ENCODE measurements around the gene RGS6.
A peak's percentile ranks its signal among the peaks of the same experiment; 100 is the strongest.

Gene RGS6

DNA sequence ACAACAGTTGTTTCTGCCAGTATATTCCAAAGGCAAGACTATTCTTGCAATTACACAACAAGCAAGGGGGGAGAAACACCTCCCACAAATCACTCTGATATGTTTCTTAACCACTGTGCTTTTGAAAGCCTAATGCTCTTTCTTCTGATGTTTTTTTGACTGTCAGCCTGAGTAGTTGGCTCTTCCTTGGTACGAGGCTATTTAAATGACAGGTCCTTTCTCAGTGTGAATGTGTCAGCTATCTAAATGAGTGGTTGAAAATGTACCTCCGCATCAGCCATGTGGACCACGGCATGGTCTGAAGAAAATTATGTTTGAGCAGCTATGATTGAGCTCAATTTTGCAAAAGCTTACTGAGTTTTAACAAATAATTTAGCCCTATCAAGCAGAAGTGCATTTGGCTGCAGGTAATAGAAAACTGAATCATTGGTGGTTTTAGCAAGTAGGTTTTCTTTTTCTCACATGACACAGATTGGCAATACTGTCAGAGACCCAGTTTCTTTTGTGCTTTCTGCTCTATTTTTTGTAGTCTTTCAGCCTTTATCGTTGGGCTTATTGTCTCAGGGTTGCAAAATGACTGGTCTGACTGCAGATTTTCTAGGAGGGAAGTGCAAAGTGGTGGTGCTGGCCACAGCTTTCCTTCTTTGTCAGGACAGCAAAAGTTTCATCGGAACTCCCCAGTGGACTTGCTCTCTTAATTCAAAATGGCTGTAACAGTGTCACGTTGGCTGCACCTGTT, 162.8 kb downstream of the RGS6 start:
- DNase-seq, result peak; percentile 3

GRCh38 chr14:72097173-72097783, 165.0 kb downstream of the RGS6 start:
- no peak for DNase-seq

DNA sequence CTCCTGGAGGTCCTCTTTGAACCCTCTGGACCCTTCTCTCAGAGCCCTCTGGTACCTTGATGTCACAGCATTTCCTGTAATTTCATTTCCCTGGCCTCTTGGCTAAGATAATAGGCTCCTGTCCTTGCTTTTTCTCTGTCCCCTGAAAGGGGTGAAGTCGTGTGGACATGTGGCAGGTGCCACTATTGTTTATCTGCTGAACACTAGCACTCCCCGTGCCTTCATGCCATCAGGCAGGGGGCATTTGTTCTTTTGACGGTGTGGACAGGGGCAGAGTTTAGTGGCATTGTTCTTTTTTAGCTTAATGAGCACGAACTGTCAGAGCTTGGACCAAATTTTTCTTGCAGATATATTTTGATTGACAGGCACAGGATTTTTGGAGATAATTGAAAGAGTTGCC, 166.0 kb downstream of the RGS6 start:
- DNase-seq, result no peak

DNA sequence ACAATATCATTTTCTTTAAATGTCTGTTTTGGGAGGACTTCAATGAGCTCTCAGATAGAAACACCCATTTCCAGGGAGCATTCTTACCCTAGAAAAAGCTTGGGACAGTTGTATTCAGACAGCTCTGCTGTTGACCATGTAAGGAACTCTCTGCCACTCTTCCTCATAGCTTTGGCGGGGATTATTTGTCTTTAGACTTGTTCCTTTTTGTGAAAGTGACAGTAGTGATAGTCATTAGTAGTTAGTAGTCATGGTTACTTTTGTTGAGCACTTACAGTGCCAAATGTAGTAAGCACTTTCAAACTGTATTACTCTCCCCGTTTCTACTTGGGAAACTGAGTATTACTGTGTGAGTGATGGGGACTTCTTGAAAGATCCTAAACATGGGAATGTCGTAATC, 167.3 kb downstream of the RGS6 start:
- no peak for DNase-seq

DNA sequence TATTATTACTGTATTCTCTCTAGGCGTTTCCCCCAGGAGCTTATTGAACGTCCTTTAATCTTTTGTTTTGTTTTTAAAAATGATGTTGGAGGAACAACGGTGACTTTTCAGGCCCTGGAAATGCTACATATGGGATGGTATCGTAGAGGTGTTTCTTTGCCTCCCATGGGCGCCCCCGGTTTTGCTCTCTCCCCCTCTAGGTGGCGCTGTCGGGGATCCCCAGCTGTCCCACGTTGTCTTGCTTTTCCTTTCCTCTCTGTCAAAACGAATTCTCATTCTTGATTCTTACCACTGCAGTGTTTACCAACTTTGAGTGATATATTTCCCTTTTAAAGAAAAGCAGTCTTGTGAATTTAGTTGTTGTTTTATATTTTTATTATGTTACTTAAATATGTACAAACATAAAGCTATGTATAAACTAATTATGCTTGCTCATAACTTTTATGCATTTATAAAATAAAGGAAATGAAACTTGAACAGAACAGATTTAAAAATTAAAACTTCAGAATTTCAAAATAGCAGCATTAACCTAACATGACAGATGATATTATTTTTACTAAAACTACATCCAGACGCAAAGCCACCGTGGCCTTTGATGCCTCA, 171.9 kb downstream of the RGS6 start:
- peak; percentile 67 for DNase-seq

GRCh38 chr14:72111911-72112310, 179.7 kb downstream of the RGS6 start:
- no peak for DNase-seq

GRCh38 chr14:72118841-72119240, 186.6 kb downstream of the RGS6 start:
- DNase-seq, result no peak

DNA sequence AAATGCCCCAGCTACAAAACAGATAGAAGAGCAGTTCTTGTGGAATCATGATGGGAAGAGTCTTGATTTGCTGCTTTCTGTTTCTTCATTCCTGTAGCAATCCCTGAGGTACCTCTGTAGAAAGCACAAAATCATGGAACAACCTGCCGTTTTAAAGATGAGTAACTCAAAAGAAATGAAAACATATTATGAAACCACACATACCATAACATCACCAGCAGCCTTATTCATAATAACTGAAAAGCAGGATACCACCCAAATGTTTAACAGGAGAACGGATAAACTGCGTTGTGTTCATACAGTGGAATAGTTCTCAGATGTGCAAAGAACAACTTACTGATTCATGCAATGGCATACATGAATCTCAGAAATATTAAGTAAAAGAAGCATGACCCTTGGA, 188.1 kb downstream of the RGS6 start:
- no peak for DNase-seq

- DNase-seq, result no peak
Observed at GRCh38 chr14:72123755-72124154, 191.5 kb downstream of the RGS6 start.

DNA sequence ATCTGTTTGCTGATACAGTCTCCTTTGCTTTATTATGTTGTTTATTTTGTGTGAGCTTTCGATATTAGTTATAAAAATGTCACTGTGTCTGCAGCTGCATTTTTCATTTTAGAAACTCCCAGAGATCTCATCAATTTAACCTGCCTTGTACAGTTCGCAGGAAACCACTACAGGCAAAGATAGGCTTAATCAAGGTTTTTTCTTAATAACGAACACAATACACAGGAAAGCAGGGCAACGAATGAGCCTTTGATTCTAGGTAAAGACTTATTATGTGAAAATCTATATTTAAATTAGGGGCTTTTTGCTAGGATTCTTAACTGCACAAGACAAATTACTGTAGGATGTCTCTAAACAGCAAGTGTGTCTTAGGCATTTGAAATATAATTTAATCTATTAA, 191.9 kb downstream of the RGS6 start:
- DNase-seq, result no peak

DNA sequence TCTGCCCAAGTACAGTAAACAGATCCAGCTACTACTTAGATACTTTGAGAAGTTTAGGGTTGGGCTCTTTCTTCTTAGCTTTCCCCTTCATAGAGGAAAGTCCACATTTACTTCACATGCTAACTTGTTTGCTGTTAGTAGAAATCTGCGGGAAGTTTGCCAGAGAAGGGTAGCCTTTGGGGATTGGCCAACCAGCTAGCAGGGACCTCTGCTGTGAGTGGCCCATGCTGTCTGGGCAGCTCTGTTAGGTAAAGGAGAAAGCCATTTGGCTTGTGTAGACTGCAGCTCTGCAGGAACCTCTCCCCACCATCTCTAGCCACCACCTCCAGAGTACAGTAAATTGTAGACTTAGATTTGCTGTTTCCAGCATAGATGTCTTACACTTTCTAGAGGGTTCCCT, 193.9 kb downstream of the RGS6 start:
- no peak for DNase-seq

GRCh38 chr14:72126561-72126960, 194.3 kb downstream of the RGS6 start:
- no peak for DNase-seq

DNA sequence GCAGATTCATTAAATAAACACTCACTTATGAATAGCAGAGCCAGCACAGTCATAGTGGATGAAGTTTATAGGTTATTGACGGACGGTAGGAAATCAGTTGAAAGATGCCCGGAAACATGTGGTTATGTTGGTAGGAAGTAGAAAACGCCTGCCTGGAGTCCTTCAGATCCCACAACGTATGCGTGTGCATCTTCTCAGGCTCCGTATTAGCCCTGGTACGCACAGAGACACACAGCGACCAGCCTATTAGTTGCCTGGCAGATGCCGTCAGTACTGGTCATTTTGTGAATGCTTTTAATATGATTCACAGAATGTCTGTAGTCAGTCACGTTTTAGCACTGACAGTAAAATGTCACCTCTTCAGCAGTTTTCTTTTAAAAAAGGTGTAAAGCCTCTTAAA, 196.4 kb downstream of the RGS6 start:
- no peak for DNase-seq

GRCh38 chr14:72129291-72129690, 197.1 kb downstream of the RGS6 start:
- DNase-seq, result no peak

DNA sequence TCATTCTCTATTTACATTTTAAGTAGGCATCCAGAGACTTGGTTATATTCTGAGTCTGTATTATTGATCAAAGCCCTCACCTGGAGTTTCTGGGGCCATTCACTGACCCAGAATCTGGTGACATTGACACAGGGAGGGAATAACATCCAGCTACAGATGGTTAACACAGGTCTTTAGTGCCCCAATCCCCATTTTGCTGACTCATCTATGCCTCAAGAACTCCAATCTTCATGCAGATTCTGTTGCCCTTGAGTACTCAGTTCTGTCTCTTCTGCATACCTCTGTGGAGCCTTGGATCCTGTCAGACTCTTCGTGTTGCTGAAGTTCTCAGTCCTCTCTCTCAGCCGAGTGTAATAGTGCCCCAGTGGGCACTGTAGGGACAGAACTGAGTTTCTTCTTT, 208.9 kb downstream of the RGS6 start:
- DNase-seq, result no peak

DNA sequence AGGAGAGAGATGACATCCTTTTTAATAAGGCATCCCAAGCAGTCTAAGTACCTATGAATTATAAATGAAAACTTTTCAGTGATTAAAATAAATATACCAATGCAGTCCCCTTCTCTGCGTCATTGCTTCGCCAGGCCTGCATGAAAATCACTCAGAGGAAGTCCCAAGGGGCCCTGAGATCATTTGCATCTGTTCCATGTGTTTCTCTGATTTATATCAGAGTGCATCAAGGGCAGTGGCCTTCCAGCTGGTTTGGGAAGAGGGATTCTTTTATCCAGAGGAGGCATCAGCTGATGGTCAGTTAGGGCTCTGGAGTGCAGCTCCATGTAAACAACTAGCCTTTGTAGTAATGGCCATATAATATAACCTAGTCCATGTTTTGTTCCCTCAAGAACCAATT, 210.1 kb downstream of the RGS6 start:
- DNase-seq, result no peak

DNA sequence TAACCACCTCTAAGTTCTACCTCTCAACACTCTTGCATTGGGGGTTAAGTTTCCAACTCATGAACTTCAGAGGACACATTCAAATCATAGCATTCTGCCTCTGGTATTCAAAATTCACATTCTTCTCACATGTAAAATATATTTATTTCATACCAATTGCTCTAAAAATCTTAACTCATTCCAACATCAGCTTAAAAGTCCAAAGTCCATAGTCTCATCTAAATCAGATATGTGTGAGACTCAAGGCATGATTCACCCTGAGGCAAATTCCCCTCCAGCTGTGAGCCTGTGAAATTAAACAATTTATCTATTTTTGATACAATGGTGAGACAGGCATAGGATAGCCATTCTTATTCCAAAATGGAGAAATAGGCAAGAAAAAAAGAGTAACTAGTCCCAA, 214.0 kb downstream of the RGS6 start:
- no peak for DNase-seq

DNA sequence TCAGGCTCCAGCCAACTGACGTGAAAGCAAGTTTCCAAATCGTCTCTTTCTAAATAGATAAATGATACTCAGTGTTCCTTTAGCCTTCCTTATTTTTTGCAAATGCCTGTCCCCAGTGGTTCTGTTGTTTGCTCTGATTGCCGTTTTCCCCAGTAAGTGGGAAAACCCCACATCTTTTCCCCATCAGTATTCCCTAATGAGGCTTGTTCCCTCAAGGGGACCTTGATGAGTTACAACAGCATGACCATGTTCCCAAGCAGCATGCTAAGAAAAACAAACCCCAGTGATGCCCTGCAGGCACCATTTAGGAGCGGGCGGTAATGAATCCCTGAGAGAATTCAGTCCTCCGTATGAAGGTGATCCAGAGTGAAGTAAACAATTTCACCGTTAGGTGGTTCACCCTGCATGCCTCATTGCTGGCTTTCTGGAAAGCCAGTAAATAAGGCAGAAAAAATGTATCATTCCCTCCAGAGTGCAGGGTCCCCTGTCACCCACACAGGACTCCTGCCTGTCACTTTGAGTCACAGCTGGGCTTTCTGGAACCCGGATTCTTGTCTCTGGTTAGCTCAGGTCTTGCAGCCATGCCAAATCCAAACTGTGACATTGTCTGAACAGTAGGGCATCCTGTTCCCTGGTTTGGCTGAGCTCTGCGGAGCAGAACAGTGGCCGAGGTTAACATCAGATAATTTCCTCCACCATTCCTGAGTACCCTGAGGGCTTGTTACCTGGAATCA, 222.6 kb downstream of the RGS6 start:
- no peak for DNase-seq

DNA sequence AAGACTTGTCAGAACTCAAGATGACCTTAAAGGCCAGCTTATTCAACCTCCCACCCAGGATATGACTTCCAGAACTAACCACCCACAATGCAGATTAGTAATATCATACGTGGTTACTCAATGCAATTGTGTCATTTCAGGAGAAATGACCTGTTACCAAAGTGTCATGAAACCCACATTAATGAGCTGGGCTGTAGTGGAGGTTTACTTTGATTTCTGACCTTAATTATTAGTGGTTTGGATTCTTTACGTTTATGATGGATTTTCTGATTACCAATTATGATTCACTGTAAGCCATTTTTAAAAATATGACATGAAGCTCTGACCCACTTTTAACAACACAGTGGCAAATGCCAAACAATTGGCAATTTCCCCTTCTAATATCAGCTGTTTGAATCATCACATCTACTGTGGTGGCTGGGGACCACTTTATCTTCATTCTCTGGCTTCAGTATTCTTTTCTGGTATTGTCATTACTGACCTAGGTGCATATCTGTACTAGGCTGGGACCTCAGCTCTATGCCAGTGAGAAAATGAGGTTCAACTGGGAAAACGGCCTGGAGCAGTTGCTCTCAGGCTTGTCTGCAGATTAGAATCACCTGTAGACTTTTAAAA, 223.3 kb downstream of the RGS6 start:
- DNase-seq, result no peak

- no peak for DNase-seq
Observed at GRCh38 chr14:72164420-72165228, 232.4 kb downstream of the RGS6 start.

- no peak for DNase-seq
Observed at GRCh38 chr14:72165229-72165698, 233.0 kb downstream of the RGS6 start.

DNA sequence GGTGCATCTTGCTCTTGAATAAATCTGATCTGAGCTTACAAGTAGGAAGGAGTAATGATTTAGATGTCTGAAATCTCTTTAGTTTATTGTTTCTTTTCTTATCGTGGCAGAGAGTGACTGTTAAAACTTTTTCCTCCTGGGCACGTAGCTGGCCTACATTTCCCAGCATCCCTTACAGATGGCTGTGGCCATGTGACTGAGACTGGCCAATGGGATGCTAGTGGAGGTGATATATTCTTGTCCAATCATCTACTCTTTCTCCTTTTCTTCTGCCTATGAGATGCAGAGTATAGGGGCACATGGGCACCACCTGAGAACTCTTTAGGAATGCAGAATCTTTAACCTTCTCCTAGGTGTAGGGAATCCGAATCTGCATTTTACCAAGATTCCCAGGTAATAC, 237.3 kb downstream of the RGS6 start:
- no peak for DNase-seq

Measured in OCI-M1 (cell line).